H1 (cell line): ENCODE results near the gene XKR7. TPM values are rescaled to one million over a fixed set of nuclear protein-coding genes. Genes with fewer than 3 reads are reported as not detected.

Experiments used
- CBX8 ChIP-seq: fragments of 300-800, 300-1000 bp; sonication (generic); IDR thresholded peaks from 2 replicates; pipeline ENCODE4 v1.7.1; 2016; ENCODE audit warnings: low read depth, low read length, borderline replicate concordance
- GTF2F1 ChIP-seq: IDR thresholded peaks from 2 replicates; pipeline ENCODE4 v1.6.1; 2012; ENCODE audit warnings: low read depth, low read length, improper control_type of control experiment, borderline replicate concordance
- PHF8 ChIP-seq: fragments of 200-600 bp; sonication (generic); conservative IDR thresholded peaks from 2 replicates; pipeline ENCODE4 v1.7.1; 2012; ENCODE audit warnings: low read depth, mild to moderate bottlenecking, inconsistent platforms, low read length, moderate library complexity
- TBP ChIP-seq: IDR thresholded peaks from 2 replicates; pipeline ENCODE4 v1.6.1; 2011; ENCODE audit warnings: low read depth, low read length, improper control_type of control experiment
- polyA plus RNA-seq, 7 experiments: library from polyadenylated mRNA; depleted of rRNA in 3 of 7; stranded (reverse) in 5 of 7; unstranded in 2 of 7; fragments of >200 nt in 5 of 7; fragments of 200-250 nt in 2 of 7; gene quantifications; 1 replicate in 5 of 7; 2 replicates in 1 of 7; 4 replicates in 1 of 7; pipeline versions ENCODE4 v1.2.1 to v1.2.3, GENCODE V29; 2011 to 2013; ENCODE audit warnings: missing spikeins in 2 of 7, mixed read lengths in 2 of 7
- total RNA-seq: library from RNA; stranded (reverse); fragmentation: NEBNext Ultra II Directional; extraction: Animal tissue kit (Norgen Biotek cat#: 25700); gene quantifications from 2 replicates; pipeline ENCODE4 v1.2.1, GENCODE V29; 2021

Gene XKR7
- total and polyA plus RNA-seq, 2 of the 8 experiments (the other 6 are each of a cell fraction or from before 2014, with no cell fraction given): 1.8 to 2.4 TPM

GRCh38 chr20:31963889-31964288, 4.1 kb upstream of the XKR7 start (continued):
- no peak for TF ChIP-seq PHF8
- no peak for TF ChIP-seq CBX8
- TF ChIP-seq GTF2F1: no peak
- TF ChIP-seq TBP: no peak
